Neuronal stem cell (in vitro differentiated cells): ENCODE measurements around the gene MRTFB.

Experiments
- DNase-seq: peaks from one replicate; pipeline ENCODE4 v3.0.0-alpha.2; 2013; ENCODE audit warnings: low spot score
- H2AFZ ChIP-seq: one replicate; pipeline ENCODE4 v1.6.1; 2013; ENCODE audit warnings: mild to moderate bottlenecking, low read length, inconsistent platforms
- H2AK5ac ChIP-seq: 2 replicates; pipeline ENCODE4 v1.6.1; 2013; ENCODE audit warnings: low read depth, mild to moderate bottlenecking, inconsistent platforms, low read length, moderate library complexity, mixed read lengths
- H2BK120ac ChIP-seq: 2 replicates; pipeline ENCODE4 v1.6.1; 2013; ENCODE audit warnings: low read depth, mild to moderate bottlenecking, inconsistent platforms, low read length, moderate library complexity, mixed read lengths
- H2BK12ac ChIP-seq: one replicate; pipeline ENCODE4 v1.6.1; 2013; ENCODE audit warnings: low read length, inconsistent platforms
- H2BK15ac ChIP-seq: 2 replicates; pipeline ENCODE4 v1.6.1; 2013; ENCODE audit warnings: mild to moderate bottlenecking, low read length, inconsistent platforms, mixed read lengths
- H2BK5ac ChIP-seq: one replicate; pipeline ENCODE4 v1.6.1; 2013; ENCODE audit warnings: inconsistent platforms, mild to moderate bottlenecking, low read length, moderate library complexity
- H3K14ac ChIP-seq: one replicate; pipeline ENCODE4 v1.6.1; 2013; ENCODE audit warnings: low read length, inconsistent platforms
- H3K18ac ChIP-seq: 2 replicates; pipeline ENCODE4 v1.6.1; 2013; ENCODE audit warnings: low read length, inconsistent platforms
- H3K23ac ChIP-seq: 2 replicates; pipeline ENCODE4 v1.6.1; 2013; ENCODE audit warnings: low read depth, mild to moderate bottlenecking, mixed read lengths, low read length, inconsistent platforms; ENCODE audit not compliant: poor library complexity
- H3K27ac ChIP-seq: replicated peaks from 3 replicates; pipeline ENCODE4 v1.5.1; 2013; ENCODE audit warnings: low read length, inconsistent platforms
- H3K27me3 ChIP-seq, 3 experiments: 2 replicates each; pipeline ENCODE4 v1.6.1; 2013; ENCODE audit warnings: low read length in 3 of 3, mild to moderate bottlenecking in 2 of 3, inconsistent platforms in 1 of 3, low read depth in 1 of 3, mixed read lengths in 1 of 3, moderate library complexity in 1 of 3; ENCODE audit not compliant: control insufficient read depth in 3 of 3, insufficient read depth in 3 of 3
- H3K36me3 ChIP-seq, 2 donors: replicated peaks in 1 of 2; 2 replicates each; pipeline ENCODE4 v1.6.1; 2013; ENCODE audit warnings: low read length in 2 of 2; ENCODE audit not compliant: control insufficient read depth in 2 of 2, insufficient read depth in 2 of 2
- H3K4ac ChIP-seq: 2 replicates; pipeline ENCODE4 v1.6.1; 2013; ENCODE audit warnings: inconsistent platforms, mild to moderate bottlenecking, low read length, moderate library complexity
- H3K4me1 ChIP-seq, 2 donors: 1 replicate in 1 of 2; 2 replicates in 1 of 2; pipeline ENCODE4 v1.6.1; 2013; ENCODE audit warnings: low read length in 2 of 2, low read depth in 1 of 2; ENCODE audit not compliant: control insufficient read depth in 2 of 2, insufficient read depth in 1 of 2
- H3K4me2 ChIP-seq: one replicate; pipeline ENCODE4 v1.6.1; 2013; ENCODE audit warnings: mild to moderate bottlenecking, low read length, inconsistent platforms; ENCODE audit not compliant: insufficient read depth, poor library complexity, severe bottlenecking
- H3K4me3 ChIP-seq, 2 donors: 2 replicates each; pipeline ENCODE4 v1.5.1; 2013; ENCODE audit warnings: low read length in 2 of 2, mild to moderate bottlenecking in 2 of 2, inconsistent platforms in 1 of 2, moderate library complexity in 1 of 2
- H3K79me1 ChIP-seq: one replicate; pipeline ENCODE4 v1.6.1; 2013; ENCODE audit warnings: low read depth, mild to moderate bottlenecking, inconsistent platforms, low read length, moderate library complexity
- H3K9ac ChIP-seq: one replicate; pipeline ENCODE4 v1.6.1; 2013; ENCODE audit warnings: mild to moderate bottlenecking, low read depth, low read length, inconsistent platforms; ENCODE audit not compliant: poor library complexity
- H3K9me3 ChIP-seq, 2 donors: replicated peaks in 1 of 2; 2 replicates each; pipeline versions ENCODE3 to v1.6.1; 2013; ENCODE audit warnings: low read length in 2 of 2, mild to moderate bottlenecking in 2 of 2, inconsistent platforms in 1 of 2, low read depth in 1 of 2, mixed read lengths in 1 of 2, moderate library complexity in 1 of 2; ENCODE audit not compliant: control insufficient read depth in 2 of 2, insufficient read depth in 1 of 2
- H4K8ac ChIP-seq: one replicate; pipeline ENCODE4 v1.6.1; 2013; ENCODE audit warnings: low read depth, mild to moderate bottlenecking, inconsistent platforms, low read length, moderate library complexity
- H4K91ac ChIP-seq: one replicate; pipeline ENCODE4 v1.6.1; 2013; ENCODE audit warnings: low read length, low read depth, mild to moderate bottlenecking, inconsistent platforms; ENCODE audit not compliant: poor library complexity
- WGBS, 2 donors: extraction: QIAGEN DNeasy Blood & Tissue Kit; methylation state at CpG; one replicate each; pipeline ENCODE4 v1.1.7; 2013; ENCODE audit warnings: missing lambda C conversion rate in 2 of 2, mixed read lengths in 1 of 2; ENCODE audit not compliant: insufficient read length in 2 of 2, insufficient replicate concordance in 1 of 2; ENCODE audit errors: extremely low coverage in 2 of 2; 5-methylcytosine and 5-hydroxymethylcytosine counted together

Gene MRTFB

DNA sequence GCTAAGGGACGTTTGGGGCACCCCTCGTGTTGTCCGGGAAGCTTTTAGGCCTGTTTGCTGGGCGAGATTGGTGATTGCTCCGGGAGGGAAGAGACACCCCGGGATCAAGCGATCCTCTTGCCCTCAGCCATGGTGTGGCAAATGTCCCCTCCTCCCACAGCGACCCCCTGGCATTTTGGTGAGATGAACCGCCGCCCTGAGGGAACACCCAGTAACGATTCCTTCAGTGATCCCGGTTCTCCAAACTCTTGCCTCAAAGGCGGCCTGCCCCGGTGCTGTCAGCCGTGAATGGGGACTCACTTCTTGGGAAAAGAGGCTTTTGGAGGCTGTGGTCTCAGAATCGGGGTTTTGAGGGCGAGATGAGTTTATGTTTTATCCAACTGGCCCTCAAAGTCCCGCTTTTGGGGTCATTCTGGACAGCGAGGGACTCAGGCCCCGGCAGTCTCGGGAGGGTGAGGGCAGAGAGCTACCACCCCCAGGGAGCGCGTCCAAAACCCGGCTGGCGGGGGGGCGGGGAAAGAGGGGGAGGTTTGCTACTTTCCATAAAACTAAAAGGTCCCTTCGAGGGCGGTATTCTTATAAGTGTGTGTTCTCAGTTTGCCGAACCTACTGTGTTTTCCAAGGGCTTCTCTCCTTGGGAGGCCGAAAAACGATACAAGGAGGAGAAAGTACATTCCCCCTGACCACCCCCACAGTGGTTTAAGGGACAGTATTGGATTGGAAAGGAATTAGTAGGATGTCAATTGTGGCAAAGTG lies 232.7 kb downstream of the MRTFB start:
- H3K4me1 ChIP-seq = peaks cover 26 to 27% of the 10 kb centered on the region in 2 donors
- no peak overlapping the region for H3K27ac ChIP-seq
- H3K4ac ChIP-seq = no peak overlapping the region
- H3K27me3 ChIP-seq = peaks cover 0 to 4% (median 4%) of the 10 kb centered on the region in 3 experiments
- no peak overlapping the region for H2BK5ac ChIP-seq
- no peak for DNase-seq
- no peak overlapping the region for H4K91ac ChIP-seq
- WGBS, 2 donors = no CpG with 5 or more reads among the region's 31 CpGs
- H3K9me3 ChIP-seq = no peaks in the 10 kb centered on the region
- no peak overlapping the region for H2BK12ac ChIP-seq
- H2BK15ac ChIP-seq = no peak overlapping the region
- H2AK5ac ChIP-seq = no peak overlapping the region
- peaks cover 6% of the 10 kb centered on the region for H3K79me1 ChIP-seq
- H3K18ac ChIP-seq = peak overlapping the region; percentile 76
- no peak overlapping the region for H3K14ac ChIP-seq
- peak overlapping the region; percentile 36 for H3K9ac ChIP-seq
- H3K4me2 ChIP-seq = peak overlapping the region; percentile 97
- H3K4me3 ChIP-seq = peak overlapping the region; percentile 65 to 80
- H2BK120ac ChIP-seq = no peak overlapping the region
- no peak overlapping the region for H4K8ac ChIP-seq
- no peak overlapping the region for H3K23ac ChIP-seq
- H3K36me3 ChIP-seq = no peaks in the 10 kb centered on the region
- H2AFZ ChIP-seq = no peak overlapping the region

- WGBS, 2 donors = no CpG with 5 or more reads among the region's 12 CpGs
- H3K27me3 ChIP-seq = peaks cover 0 to 4% (median 4%) of the 10 kb centered on the region in 3 experiments
- no peak overlapping the region for H3K9ac ChIP-seq
- H4K8ac ChIP-seq = no peak overlapping the region
- no peaks in the 10 kb centered on the region for H3K36me3 ChIP-seq
- H2AFZ ChIP-seq = no peak overlapping the region
- H3K18ac ChIP-seq = no peak overlapping the region
- peaks cover 6% of the 10 kb centered on the region for H3K79me1 ChIP-seq
- DNase-seq = no peak
- no peak overlapping the region for H3K14ac ChIP-seq
- H3K9me3 ChIP-seq = no peaks in the 10 kb centered on the region
- H2AK5ac ChIP-seq = no peak overlapping the region
- no peak overlapping the region for H2BK12ac ChIP-seq
- no peak overlapping the region for H3K4me2 ChIP-seq
- peak overlapping the region; percentile 23 for H3K27ac ChIP-seq
- no peak overlapping the region for H3K23ac ChIP-seq
- H2BK120ac ChIP-seq = no peak overlapping the region
- H2BK5ac ChIP-seq = no peak overlapping the region
- H2BK15ac ChIP-seq = no peak overlapping the region
- H3K4ac ChIP-seq = no peak overlapping the region
- H3K4me1 ChIP-seq = peaks cover 26 to 32% of the 10 kb centered on the region in 2 donors
- H4K91ac ChIP-seq = no peak overlapping the region
- no peak overlapping the region for H3K4me3 ChIP-seq
Observed at GRCh38 chr16:14304891-14305460, 233.9 kb downstream of the MRTFB start.

DNA sequence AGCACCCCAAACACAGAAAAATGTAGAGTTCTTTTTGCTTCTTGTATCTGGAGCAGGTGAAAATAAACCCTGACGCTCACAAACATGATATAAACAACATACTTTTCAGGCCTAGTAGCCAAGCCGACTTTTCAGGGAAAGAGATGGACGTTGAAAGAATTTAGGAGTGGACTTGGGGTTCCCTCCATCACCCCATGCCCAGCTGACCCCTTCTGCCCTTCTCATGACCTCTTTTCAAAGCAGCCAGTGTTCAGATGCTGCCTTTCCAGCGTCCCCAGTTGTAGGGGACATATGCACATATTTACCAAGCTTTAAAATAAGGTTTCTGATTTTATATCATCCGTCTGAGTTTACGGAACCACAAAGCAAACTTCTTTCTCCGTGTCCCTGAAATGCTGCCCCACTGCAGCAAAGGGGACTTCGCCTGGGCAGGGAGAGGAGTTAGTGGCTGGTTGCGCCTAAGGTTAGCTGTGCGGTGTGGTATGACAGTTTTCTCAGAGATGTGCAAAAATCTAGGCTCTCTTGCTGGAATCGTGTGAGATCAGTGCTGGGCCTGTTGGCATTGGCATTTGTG lies 235.5 kb downstream of the MRTFB start:
- Histone ChIP-seq H2AFZ (peak overlapping the region; percentile 69), H4K8ac (no peak overlapping the region), H3K4me3 (no peak overlapping the region), H3K4me1 (peaks cover 22 to 32% of the 10 kb centered on the region in 2 donors), H2BK12ac (no peak overlapping the region), H2AK5ac (peak overlapping the region; percentile 2), H3K23ac (no peak overlapping the region), H3K27me3 (peaks cover 0 to 4% (median 2%) of the 10 kb centered on the region in 3 experiments), H2BK5ac (peak overlapping the region; percentile 4), H3K9me3 (no peaks in the 10 kb centered on the region), H3K4me2 (no peak overlapping the region), H2BK120ac (no peak overlapping the region), H3K79me1 (peaks cover 6% of the 10 kb centered on the region), H2BK15ac (no peak overlapping the region), H3K27ac (peak overlapping the region; percentile 24), H3K4ac (no peak overlapping the region), H3K9ac (no peak overlapping the region), H3K18ac (no peak overlapping the region), H4K91ac (no peak overlapping the region), H3K36me3 (no peaks in the 10 kb centered on the region), H3K14ac (no peak overlapping the region)
- no CpG with 5 or more reads among the region's 11 CpGs for WGBS, 2 donors
- no peak for DNase-seq

DNA sequence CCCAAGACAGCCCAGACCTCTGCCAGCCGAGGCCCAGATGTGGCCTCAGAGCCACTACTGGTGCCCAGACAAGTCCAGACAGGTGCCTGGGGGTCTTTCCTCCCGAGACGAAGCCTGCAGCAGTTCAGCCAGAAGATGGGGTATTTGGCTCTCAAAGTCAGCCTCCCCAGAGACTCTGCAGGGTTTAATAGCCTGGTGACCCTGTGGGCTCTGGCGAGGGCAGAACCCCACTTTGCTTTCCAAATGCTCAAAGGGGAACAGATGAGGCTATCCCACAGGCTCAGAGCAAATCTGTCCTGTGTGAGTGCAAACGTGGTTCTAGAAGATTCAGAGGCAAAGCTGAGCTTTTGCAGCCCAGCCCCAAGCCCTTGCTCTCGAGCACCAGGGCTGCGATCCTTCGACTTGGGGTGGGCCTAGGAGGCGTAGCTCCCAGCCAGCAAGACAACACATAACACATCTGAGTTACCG lies 236.0 kb downstream of the MRTFB start:
- H4K8ac ChIP-seq = no peak overlapping the region
- H3K14ac ChIP-seq = no peak overlapping the region
- no CpG with 5 or more reads among the region's 10 CpGs for WGBS, 2 donors
- H2BK120ac ChIP-seq = no peak overlapping the region
- H3K27ac ChIP-seq = peak overlapping the region; percentile 3
- H2AFZ ChIP-seq = peak overlapping the region; percentile 69
- peak overlapping the region; percentile 71 for H3K18ac ChIP-seq
- no peak overlapping the region for H2BK15ac ChIP-seq
- no peak overlapping the region for H4K91ac ChIP-seq
- H3K9me3 ChIP-seq = no peaks in the 10 kb centered on the region
- no peak overlapping the region for H2BK12ac ChIP-seq
- H2AK5ac ChIP-seq = peak overlapping the region; percentile 2
- no peaks in the 10 kb centered on the region for H3K36me3 ChIP-seq
- H2BK5ac ChIP-seq = peak overlapping the region; percentile 4
- peaks cover 6% of the 10 kb centered on the region for H3K79me1 ChIP-seq
- H3K23ac ChIP-seq = no peak overlapping the region
- no peak overlapping the region for H3K4ac ChIP-seq
- no peak for DNase-seq
- no peak overlapping the region for H3K9ac ChIP-seq
- H3K4me3 ChIP-seq = no peak overlapping the region
- peaks cover 0 to 4% (median 2%) of the 10 kb centered on the region in 3 experiments for H3K27me3 ChIP-seq
- H3K4me1 ChIP-seq = peaks cover 20 to 32% of the 10 kb centered on the region in 2 donors
- no peak overlapping the region for H3K4me2 ChIP-seq
